Left lung (tissue), 10 donors: ENCODE measurements around the gene PAK1IP1. TPM values are rescaled to one million over a fixed set of nuclear protein-coding genes. Genes with fewer than 3 reads are reported as not detected.

Source experiments
- ATAC-seq: fragments of 200-7000 bp; cut with Tn5 transposase; one replicate; pipeline ENCODE4 v1.9.1; 2020; ENCODE audit warnings: moderate library complexity
- DNase-seq, 4 donors: peaks; one replicate each; pipeline ENCODE4 v3.0.0-alpha.2; 2013 to 2020
- H3K27ac ChIP-seq, 2 donors: fragments of 200-600 bp; sonication (generic) in 1 of 2; one replicate each; pipeline versions ENCODE4 v1.5.0 to v1.8.0; 2020 to 2021
- H3K27me3 ChIP-seq, 2 donors: fragments of 200-600 bp; sonication (generic) in 1 of 2; one replicate each; pipeline versions ENCODE4 v1.5.0 to v1.8.0; 2020 to 2021
- H3K36me3 ChIP-seq, 2 donors: fragments of 200-600 bp; sonication (generic) in 1 of 2; one replicate each; pipeline versions ENCODE4 v1.5.0 to v1.8.0; 2020 to 2021
- H3K4me1 ChIP-seq, 2 donors: fragments of 200-600 bp; one replicate each; pipeline ENCODE4 v1.8.0; 2021
- H3K4me3 ChIP-seq, 2 donors: fragments of 200-600 bp; sonication (generic) in 1 of 2; one replicate each; pipeline versions ENCODE4 v1.5.0 to v1.8.0; 2020 to 2021; ENCODE audit warnings: mild to moderate bottlenecking in 1 of 2
- H3K9me3 ChIP-seq, 2 donors: fragments of 200-600 bp; sonication (generic) in 1 of 2; one replicate each; pipeline versions ENCODE4 v1.5.0 to v1.8.0; 2020 to 2021
- CTCF ChIP-seq, 2 donors: fragments of 200-600 bp; sonication (generic) in 1 of 2; IDR thresholded peaks; one replicate each; pipeline versions ENCODE4 v1.5.0 to v1.8.0; 2021; ENCODE audit warnings: antibody characterized with exemption in 2 of 2
- intact Hi-C, 2 donors: fragments of 100-400 bp; cut with DNase I; formaldehyde crosslinking; loops; one replicate each; pipeline versions ENCODE4 v1.11.2 to v1.14.2; 2022
- polyA plus RNA-seq, 6 donors: library from polyadenylated mRNA; unstranded; fragments of 120-200 nt; gene quantifications; one replicate each; pipeline ENCODE4 v1.2.1, GENCODE V29; 2013; ENCODE audit not compliant: insufficient read length in 6 of 6
- total RNA-seq, 2 donors: library from RNA; stranded (reverse); fragmentation: NEBNext Ultra II Directional; extraction: Animal tissue kit (Norgen Biotek cat#: 25700); gene quantifications; one replicate each; pipeline ENCODE4 v1.2.1, GENCODE V29; 2021
- donor health status: DM: no; HTN: yes; CAD: no.
- donor health status: DM: no; HTN: no; CAD: no.

The PAK1IP1 gene
- total and polyA plus RNA-seq, 8 donors, result 9.6 to 25.0 (median 21.3) TPM

DNA sequence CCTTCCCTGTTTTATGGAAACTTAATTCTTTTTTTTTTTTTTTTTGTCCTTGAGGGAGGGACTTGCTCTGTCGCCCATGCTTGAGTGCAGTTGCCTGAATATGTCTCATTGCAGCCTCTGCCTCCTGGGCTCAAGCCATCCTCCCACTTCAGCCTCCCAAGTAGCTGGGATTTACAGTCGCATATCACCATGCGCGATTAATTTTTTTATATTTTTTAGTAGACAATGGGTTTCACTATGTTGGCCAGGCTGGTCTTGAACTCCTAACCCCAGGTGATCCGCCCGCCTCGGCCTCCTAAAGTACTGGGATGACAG lies 28.8 kb downstream of the PAK1IP1 start:
- H3K4me1 ChIP-seq, result peaks cover 10 to 42% of the 10 kb centered on the region in 2 donors
- no peaks in the 10 kb centered on the region for H3K27me3 ChIP-seq
- peaks cover 0 to 5% of the 10 kb centered on the region in 2 donors for H3K9me3 ChIP-seq
- ATAC-seq (peak; percentile 4), DNase-seq (no peak)
- H3K36me3 ChIP-seq, result peaks cover 0 to 14% of the 10 kb centered on the region in 2 donors
- H3K27ac ChIP-seq, result peak overlapping the region; percentile 86 to 87
- no peak for TF ChIP-seq CTCF (IDR thresholded peaks at IDR 0.05)
- peak overlapping the region; percentile 57 to 65 for H3K4me3 ChIP-seq
- intact Hi-C loops, result no loop called here

DNA sequence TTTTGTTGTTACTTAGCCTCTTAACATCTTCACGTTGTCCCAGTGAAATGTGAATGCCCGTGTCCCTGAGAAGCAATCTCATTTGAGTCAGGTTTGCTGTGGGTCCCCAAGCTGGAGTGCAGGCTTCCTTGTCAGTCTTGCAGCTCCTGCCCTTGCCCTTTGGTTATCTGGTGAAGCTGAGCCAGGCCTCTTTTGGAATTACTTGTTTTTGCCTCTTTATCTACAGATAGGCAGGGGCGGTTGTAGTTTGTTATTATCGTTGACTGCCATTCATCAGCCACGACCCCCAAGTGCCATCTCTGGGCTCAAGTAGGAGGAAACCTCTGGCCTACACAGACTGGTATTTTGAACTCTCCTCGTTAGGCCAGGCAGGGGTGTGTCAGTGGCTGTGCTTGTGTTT lies 30.3 kb downstream of the PAK1IP1 start:
- no peaks in the 10 kb centered on the region for H3K9me3 ChIP-seq
- TF ChIP-seq CTCF (IDR thresholded peaks at IDR 0.05), result no peak
- intact Hi-C loops, result no loop called here
- H3K4me3 ChIP-seq, result no peak overlapping the region
- H3K36me3 ChIP-seq, result peaks cover 0 to 28% of the 10 kb centered on the region in 2 donors
- H3K4me1 ChIP-seq, result peaks cover 10 to 38% of the 10 kb centered on the region in 2 donors
- H3K27me3 ChIP-seq, result no peaks in the 10 kb centered on the region
- peak overlapping the region in 1 of 2 donors; percentile 0 for H3K27ac ChIP-seq
- DNase-seq (no peak), ATAC-seq (no peak)

- no peak for DNase-seq
- no peak for TF ChIP-seq CTCF (IDR thresholded peaks at IDR 0.05)
Observed at GRCh38 chr6:10725716-10726115, 30.9 kb downstream of the PAK1IP1 start.

DNA sequence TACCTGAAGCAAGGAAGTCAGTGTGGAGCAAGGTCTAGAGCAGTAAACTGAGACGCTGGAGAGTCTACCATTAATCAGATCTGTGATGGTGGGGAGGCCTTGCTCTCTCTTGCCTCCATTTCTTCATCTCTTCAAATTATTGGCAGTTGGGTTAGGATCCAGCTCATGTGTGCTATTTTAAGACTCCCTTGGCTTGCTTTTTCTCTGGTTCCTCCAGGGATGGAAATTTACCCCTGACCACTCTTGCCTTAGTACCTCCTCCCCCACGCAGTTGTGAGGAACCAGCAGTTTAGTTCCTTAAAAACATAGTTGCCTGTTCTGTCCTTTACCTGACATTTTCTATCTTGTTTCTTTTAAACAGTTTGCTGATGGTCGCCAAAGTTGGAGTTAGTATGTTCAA lies 35.5 kb downstream of the PAK1IP1 start:
- no peak for TF ChIP-seq CTCF (IDR thresholded peaks at IDR 0.05)
- no peak overlapping the region for H3K27ac ChIP-seq
- no peak for ATAC-seq
- peaks cover 0 to 3% of the 10 kb centered on the region in 2 donors for H3K4me1 ChIP-seq
- no peak for DNase-seq
- no peaks in the 10 kb centered on the region for H3K9me3 ChIP-seq
- peaks cover 0 to 56% of the 10 kb centered on the region in 2 donors for H3K36me3 ChIP-seq
- no peaks in the 10 kb centered on the region for H3K27me3 ChIP-seq
- H3K4me3 ChIP-seq, result no peak overlapping the region
- intact Hi-C loops, result no loop called here

More at GRCh38 chr6:10725716-10726115, 30.9 kb downstream of the PAK1IP1 start:
- intact Hi-C loops, result no loop called here
- Histone ChIP-seq H3K27ac (no peak overlapping the region), H3K9me3 (no peaks in the 10 kb centered on the region), H3K36me3 (peaks cover 0 to 35% of the 10 kb centered on the region in 2 donors), H3K4me1 (peaks cover 10 to 36% of the 10 kb centered on the region in 2 donors), H3K4me3 (no peak overlapping the region), H3K27me3 (no peaks in the 10 kb centered on the region)
- ATAC-seq, result no peak

GRCh38 chr6:10733151-10733715 lies 38.5 kb downstream of the PAK1IP1 start:
- ATAC-seq, result no peak
- intact Hi-C loops, result no loop called here
- DNase-seq, result no peak

More at GRCh38 chr6:10733151-10733715, 38.5 kb downstream of the PAK1IP1 start:
- Histone ChIP-seq H3K9me3 (no peaks in the 10 kb centered on the region), H3K4me3 (no peak overlapping the region), H3K27ac (no peak overlapping the region), H3K36me3 (peaks cover 0 to 41% of the 10 kb centered on the region in 2 donors), H3K4me1 (no peaks in the 10 kb centered on the region), H3K27me3 (no peaks in the 10 kb centered on the region)
- TF ChIP-seq CTCF (IDR thresholded peaks at IDR 0.05), result no peak
